Measurements from ENCODE around the gene GORASP2.

The GORASP2 gene

DNA sequence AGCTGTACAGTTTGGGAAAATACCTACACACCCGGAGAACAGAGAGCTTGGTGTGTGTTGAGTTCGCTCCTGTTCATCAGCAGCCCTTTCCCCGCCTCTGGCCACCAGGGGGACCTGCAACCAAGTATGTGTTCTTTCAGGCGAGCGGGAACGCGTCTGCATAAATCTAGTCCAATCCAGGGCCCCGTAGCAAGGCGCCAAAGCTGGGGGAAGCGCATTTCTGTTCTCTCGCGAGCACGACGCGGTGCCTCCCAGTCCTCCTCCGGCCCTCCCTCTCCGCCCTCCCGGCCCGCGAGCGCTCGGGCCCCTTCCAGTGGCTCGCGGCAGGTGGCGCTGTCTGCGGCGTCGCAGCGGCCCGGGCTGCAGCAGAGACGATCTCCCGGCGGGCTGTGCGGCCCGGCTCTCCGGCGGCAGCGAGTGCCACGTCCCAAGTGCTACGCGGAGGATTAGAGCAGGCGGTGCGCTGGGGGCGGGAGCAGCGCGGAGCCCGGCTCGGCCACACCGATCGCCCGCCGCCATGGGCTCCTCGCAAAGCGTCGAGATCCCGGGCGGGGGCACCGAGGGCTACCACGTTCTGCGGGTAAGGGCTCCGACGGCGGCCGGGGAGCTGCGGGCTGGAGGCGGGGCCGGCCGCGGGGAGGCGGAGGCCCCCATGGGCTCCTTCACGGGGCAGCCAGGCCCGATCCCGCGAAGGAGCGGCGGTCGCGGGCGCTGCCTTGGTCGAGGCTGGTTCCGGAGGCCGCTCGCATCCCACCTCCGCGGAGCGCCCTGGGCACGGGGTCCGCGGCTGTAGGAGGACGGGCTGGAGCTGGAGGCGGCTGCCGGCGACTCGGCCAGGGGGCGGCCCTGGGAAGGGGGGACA, at the start of gene GORASP2:
Gene GORASP2, plus strand, starts transcription at position 430 of the 862 bp plus-strand sequence. Its CDS starts 88 bp downstream, at position 518.
- TF ChIP-seq GATA3 (IDR thresholded peaks at IDR 0.05; ENCODE audit: low read depth, low read length), result no peak
- no peak for TF ChIP-seq GATA2 (IDR thresholded peaks at IDR 0.05; ENCODE audit: low read depth, low read length)

DNA sequence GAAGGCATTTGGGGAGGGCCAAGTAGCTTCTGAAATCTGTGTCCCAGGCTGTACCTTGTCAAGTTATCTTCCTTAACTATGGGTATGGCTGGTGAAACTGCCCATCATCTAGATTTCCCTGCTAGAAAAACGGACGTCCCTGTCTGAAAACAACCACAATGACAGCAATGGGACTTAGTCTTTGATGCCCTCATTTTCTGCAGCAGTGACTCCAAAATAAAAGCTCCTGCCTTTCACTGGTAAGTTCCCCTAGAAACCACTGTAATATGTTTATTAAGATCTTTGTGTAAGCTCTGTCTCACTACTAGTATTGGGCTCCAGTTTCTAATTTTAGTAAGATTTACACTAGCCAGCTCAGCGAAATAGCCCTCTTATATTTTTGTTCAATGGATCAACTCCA, 47.2 kb upstream of the GORASP2 start:
- TF ChIP-seq GATA2 (IDR thresholded peaks at IDR 0.05; ENCODE audit: low read depth, low read length), result no peak
- no peak for TF ChIP-seq GATA3 (IDR thresholded peaks at IDR 0.05; ENCODE audit: low read depth, low read length)

DNA sequence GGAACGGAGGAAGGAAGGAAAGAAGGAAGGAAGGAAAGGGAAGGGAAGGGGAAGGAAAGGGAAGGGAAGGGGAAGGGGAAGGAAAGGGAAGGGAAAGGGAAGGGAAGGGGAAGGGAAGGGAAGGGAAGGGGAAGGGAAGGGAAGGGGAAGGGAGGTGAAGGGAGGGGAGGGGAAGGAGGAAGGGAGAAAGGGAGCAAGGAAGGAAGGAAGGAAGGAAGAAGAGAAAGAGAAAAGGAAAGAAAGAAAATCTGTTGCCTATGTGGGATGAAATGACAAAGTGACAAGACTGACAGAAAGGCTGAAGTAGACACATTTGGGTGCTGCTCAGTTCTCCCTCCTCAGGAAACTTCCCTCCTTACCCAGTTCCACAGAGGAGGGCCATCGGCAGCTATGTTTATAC, 46.3 kb upstream of the GORASP2 start:
- TF ChIP-seq GATA3 (IDR thresholded peaks at IDR 0.05; ENCODE audit: low read depth, low read length), result no peak
- no peak for TF ChIP-seq GATA2 (IDR thresholded peaks at IDR 0.05; ENCODE audit: low read depth, low read length)

DNA sequence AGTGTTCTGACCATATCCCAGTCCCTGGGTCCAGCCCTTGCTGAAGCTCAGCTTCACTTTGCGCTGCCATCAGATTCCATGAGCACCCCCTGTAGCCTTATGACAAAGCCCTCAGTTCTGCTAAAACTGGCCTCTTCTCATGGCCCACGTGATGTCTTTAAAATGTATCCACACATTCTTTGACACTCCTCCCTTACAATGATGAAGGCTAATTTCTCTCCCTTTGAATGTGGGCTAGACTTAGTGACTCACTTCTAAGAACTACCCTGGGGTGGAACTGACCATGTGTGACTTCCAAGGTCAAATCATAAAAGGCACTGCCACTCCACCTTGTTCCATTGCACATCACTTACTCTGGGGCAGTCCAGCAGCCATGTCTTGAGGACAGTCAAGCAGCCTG, 45.4 kb upstream of the GORASP2 start:
- TF ChIP-seq GATA2 (IDR thresholded peaks at IDR 0.05; ENCODE audit: low read depth, low read length) (no peak), GATA3 (IDR thresholded peaks at IDR 0.05; ENCODE audit: low read depth, low read length) (no peak)

DNA sequence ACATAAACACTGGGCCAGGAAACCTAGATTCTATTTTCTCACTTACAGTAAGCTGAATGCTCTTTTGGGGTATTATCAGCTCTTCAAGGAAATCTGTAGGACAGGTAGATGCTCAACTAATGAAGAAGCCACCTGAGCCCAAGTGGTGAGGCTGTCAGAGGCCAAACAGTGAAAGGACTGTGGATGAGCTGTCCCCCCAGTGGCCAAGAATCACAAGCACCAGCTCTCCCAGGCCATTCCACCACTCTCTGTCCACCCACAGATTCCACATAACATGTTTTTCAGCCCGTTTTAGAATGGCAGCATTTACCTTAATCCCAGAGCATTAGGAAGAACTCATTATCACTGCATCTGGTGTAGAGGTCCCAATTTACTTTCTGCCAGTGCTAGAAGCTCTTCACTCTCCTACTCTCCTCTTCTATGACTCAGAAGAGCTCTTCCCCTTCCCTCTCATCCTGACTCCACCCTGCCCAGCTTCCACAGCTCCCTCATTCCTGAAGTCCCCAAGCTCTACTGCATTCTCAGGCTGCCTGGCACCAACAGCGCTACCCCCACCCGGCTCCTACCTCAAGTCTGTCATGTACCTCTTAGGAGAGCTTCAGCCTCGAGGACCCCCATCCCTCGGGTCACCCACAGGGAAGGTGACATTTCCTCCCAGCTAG, 43.8 kb upstream of the GORASP2 start:
- TF ChIP-seq GATA2 (IDR thresholded peaks at IDR 0.05; ENCODE audit: low read depth, low read length) (no peak), GATA3 (IDR thresholded peaks at IDR 0.05; ENCODE audit: low read depth, low read length) (no peak)

DNA sequence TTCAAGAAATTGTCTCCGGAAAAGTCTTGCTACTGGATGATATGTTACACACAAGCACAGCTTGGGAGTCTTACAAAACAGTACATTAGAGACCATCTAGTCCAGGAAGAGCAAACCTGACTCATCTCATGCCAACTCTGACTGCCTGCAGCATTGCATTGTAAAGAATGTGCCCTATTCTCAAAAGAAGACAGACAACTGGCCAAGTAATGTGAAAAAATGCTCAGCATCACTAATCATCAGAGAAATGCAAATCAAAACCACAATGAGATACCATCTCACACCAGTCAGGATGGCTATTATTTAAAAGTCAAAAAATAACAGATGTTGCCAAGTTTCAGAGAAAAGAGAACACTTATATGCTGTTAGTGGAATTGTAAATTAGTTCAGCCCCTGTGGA, 42.7 kb upstream of the GORASP2 start:
- TF ChIP-seq GATA3 (IDR thresholded peaks at IDR 0.05; ENCODE audit: low read depth, low read length), result no peak
- TF ChIP-seq GATA2 (IDR thresholded peaks at IDR 0.05; ENCODE audit: low read depth, low read length), result no peak

DNA sequence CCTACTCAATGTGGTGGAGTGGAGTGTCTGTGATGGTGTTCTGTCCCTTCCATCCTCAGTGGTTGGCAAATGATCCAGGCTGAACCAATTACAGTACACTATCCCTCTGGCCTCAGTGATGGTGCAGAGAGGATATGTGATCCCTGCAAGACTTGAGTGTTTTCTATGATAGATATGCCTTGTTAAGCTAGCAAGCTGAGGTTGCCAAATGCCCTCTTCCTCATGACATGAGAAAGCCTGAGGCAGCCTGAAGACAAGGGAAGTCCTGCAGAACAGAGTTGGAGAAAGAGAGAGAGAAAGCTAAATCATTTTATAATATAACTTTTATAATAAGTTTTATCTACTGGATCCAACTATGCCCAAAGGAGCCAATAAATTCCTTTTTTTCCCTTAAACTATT, 41.6 kb upstream of the GORASP2 start:
- TF ChIP-seq GATA2 (IDR thresholded peaks at IDR 0.05; ENCODE audit: low read depth, low read length) (no peak), GATA3 (IDR thresholded peaks at IDR 0.05; ENCODE audit: low read depth, low read length) (no peak)

DNA sequence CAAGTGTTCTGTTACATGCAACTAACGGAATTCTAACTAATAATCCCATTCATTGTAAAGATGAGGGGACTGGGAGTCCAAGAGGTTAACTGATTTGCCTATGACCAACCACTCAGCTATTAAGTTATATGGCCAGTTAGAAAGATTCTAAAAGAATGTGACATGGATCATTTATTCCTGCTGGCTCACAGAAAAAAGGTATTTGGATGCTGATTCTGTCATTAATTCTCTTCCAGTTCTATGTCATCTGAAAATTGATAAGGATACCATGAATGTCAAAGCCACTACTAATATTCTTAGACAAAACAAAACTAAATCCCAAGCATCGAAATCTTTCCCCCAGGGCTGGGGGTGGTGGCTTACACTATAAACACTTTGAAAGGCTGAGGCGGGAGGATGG, 41.2 kb upstream of the GORASP2 start:
- no peak for TF ChIP-seq GATA2 (IDR thresholded peaks at IDR 0.05; ENCODE audit: low read depth, low read length)

DNA sequence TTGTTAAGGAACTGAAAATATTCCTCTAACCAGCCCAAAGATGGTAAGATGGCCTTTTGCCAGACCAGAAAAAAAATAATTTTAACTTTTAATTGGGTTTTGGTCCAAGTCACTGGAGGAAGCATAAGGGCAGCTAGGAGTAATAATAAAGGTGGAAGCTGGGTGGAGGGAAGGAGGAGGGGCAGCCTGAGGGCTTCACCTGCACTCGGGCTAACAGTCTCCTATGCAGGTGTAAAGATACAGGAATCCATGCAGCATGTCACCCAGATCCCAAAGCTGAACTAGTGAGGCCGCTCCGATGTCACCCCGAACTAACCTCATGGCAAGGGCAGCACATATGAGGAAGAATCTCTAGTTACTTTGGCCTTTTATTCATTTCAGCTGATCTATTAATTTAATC, 37.2 kb upstream of the GORASP2 start:
- no peak for TF ChIP-seq GATA3 (IDR thresholded peaks at IDR 0.05; ENCODE audit: low read depth, low read length)
- no peak for TF ChIP-seq GATA2 (IDR thresholded peaks at IDR 0.05; ENCODE audit: low read depth, low read length)

DNA sequence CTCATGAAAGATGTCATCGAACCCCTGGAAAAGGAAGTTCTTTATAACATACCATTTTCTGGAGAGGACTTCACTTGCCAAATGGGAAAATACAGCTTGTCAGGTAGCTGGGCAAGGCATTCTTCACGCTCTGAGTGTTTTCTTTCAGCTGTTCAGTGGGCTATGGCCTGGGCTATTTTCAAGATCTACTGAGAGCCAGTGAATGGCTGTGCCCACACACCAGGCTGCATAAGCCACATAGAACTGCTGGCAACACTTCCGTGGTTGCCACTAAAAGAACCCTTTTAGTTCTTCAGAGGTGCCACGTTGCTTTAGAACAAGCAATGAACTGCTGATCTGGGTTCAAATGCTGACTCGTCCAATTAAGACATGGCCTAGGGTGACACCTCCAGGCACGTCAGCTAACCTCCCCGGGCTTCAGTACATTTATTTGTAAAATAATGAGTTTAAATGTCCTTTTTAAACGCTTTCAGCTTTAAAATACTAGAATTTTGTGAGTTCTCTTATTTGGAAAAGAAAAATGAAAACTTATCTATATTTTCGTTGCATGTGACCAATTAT, 36.6 kb upstream of the GORASP2 start:
- no peak for TF ChIP-seq GATA3 (IDR thresholded peaks at IDR 0.05; ENCODE audit: low read depth, low read length)
- no peak for TF ChIP-seq GATA2 (IDR thresholded peaks at IDR 0.05; ENCODE audit: low read depth, low read length)

DNA sequence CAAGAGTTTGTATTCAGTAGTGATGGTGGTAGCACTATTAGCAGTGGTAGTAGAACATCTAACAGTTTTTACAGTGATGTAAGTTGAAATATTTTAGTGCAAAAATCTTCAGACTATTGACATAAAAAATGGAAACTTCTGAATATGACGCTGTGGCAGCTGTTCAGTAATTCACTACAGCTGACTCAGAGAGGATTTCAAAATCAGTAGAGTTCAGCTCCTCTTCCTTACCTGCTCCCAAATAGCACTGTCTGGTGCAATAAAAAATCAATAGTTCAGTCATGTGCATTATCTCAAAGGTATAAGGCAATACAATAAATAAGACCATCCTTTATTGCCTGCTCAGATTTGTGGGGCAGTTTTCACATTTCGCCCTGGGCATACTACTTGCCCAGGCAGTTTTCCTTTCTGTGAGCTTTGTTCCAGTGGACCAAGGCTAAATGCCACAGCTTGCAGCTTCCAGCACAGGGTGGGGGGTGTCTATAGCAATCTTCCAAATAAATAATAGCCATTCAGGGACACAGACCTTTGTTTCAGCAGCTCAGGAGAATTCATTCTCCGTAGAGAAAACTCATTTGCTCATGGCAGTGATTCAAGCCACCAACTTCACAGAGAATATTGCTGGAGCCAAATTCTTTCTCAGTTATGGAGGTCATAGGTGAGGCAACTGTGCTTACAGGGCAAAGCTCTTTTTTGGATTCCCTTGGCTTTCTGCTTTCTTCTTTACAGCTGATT, 33.9 kb upstream of the GORASP2 start:
- TF ChIP-seq GATA3 (IDR thresholded peaks at IDR 0.05; ENCODE audit: low read depth, low read length) (no peak), GATA2 (IDR thresholded peaks at IDR 0.05; ENCODE audit: low read depth, low read length) (no peak)

DNA sequence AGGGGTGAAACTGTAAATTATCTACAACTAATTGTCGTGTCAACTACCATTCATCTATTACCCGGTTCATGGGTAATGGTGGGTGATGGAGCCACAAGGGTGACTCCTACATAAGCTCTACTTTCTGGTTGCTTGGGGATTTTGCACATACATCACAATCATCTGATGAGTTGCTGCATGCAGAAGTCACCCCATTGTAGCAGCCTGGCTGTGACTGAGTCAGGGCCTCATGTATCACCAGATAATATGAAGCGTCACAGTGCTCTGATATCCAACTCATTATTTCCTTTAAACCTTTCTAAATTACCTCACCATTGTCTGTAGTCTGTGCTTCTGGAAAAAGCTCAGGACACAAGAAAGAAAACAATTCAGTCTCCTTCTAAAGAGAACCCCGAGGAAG, 32.4 kb upstream of the GORASP2 start:
- TF ChIP-seq GATA2 (IDR thresholded peaks at IDR 0.05; ENCODE audit: low read depth, low read length), result no peak
- TF ChIP-seq GATA3 (IDR thresholded peaks at IDR 0.05; ENCODE audit: low read depth, low read length), result no peak

DNA sequence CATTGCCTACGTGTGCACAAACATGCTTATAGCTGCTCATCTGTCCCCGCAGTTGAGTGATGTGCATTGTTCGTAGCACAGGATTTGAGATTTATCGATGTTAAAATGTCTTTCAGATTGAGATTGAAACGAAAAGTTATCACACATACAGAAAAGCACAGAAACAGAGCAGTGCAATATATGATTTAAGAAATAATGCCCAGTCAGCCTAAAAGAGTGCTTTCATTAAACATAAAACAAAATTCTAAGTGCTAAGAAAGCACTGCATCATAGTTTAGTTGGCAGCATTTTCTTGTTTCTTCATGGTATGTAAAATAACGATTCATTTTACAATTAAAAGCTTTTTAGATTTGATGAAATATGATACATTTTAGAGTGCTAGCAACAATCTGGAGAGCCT, 31.9 kb upstream of the GORASP2 start:
- TF ChIP-seq GATA2 (IDR thresholded peaks at IDR 0.05; ENCODE audit: low read depth, low read length) (no peak), GATA3 (IDR thresholded peaks at IDR 0.05; ENCODE audit: low read depth, low read length) (no peak)

DNA sequence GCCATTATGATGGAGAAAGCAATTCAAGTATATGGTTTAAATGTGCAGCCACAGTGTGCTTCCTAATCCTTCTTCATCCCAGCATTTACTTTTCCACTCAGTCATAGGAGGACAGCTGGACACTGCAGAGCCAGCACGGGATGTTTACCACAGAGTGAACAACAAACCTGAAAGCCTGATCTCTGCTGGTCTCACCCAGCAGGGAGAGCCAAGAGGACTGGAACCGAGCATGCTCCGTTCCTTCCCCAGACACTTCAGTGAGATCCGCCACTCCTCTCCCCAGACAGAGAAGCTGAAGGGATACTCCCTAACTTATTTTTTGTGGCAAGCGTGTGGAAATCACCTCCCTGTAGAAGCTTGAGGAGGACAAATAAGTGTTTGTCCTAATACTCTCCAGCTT, 23.2 kb upstream of the GORASP2 start:
- TF ChIP-seq GATA2 (IDR thresholded peaks at IDR 0.05; ENCODE audit: low read depth, low read length), result no peak
